Smooth muscle cell of the umbilical artery (primary cell): ENCODE data around the gene OR14K1. TPM values are rescaled to one million over a fixed set of nuclear protein-coding genes. Genes with fewer than 3 reads are reported as not detected.

Experiments used
- total RNA-seq: library from RNA; depleted of rRNA; stranded (reverse); fragments of >200 nt; gene quantifications from 2 replicates; pipeline ENCODE4 v1.2.3, GENCODE V29; 2014

OR14K1 gene, protein sequence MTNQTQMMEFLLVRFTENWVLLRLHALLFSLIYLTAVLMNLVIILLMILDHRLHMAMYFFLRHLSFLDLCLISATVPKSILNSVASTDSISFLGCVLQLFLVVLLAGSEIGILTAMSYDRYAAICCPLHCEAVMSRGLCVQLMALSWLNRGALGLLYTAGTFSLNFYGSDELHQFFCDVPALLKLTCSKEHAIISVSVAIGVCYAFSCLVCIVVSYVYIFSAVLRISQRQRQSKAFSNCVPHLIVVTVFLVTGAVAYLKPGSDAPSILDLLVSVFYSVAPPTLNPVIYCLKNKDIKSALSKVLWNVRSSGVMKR
- not detected in 2 replicates for total RNA-seq

GRCh38 chr1:247738315-247738714 lies at the start of gene OR14K1:
OR14K1 (plus strand) TSS chr1:247738615; CDS start chr1:247738615, 0 bp downstream.

GRCh38 chr1:247716546-247716945 lies 21.9 kb upstream of the OR14K1 start, which contains the start of gene OR6F1:
OR6F1 (minus strand) TSS chr1:247716646; CDS start chr1:247712755, 3,891 bp downstream.

DNA sequence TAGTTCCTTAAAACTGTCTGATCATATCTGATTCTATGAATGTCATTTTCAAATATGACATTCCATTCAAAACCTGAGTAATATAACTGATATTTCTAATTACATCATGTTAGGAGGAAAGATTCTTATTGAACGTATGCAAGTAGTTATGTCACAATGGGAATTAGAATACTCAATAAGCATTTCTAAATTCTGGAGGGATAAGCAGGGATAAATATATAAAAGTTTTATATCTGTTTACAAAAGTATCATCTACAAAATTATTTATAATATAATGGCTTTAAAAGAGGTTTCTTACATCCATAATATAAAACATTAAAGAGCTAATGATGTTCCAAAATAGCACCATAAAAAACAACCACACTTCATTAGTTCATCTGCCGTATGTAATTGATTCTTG lies 9.6 kb downstream of the OR14K1 start, which contains the start of gene OR14A2:
Gene OR14A2 (minus strand): TSS at position 101 of the 400 bp plus-strand sequence.

GRCh38 chr1:247760456-247760855 lies 22.0 kb downstream of the OR14K1 start, which contains the start of gene OR1C1:
OR1C1 (minus strand) TSS chr1:247760556; CDS start chr1:247758406, 2,150 bp downstream.

Other genes starting within 250 kb of the OR14K1 start
- gene OR2C3, start 202.2 kb upstream of the OR14K1 start, total RNA-seq, result under 0.01 TPM in 1 of 2 replicates, not detected in the other
- gene GCSAML, start 189.5 kb upstream of the OR14K1 start, total RNA-seq, result not detected in 2 replicates
- not detected in 2 replicates for gene OR2G2, start 150.3 kb upstream of the OR14K1 start, total RNA-seq
- not detected in 2 replicates for gene OR2G3, start 133.0 kb upstream of the OR14K1 start, total RNA-seq
- gene OR13G1, start 58.9 kb upstream of the OR14K1 start, total RNA-seq, result not detected in 2 replicates
- not detected in 2 replicates for gene OR6F1, start 22.0 kb upstream of the OR14K1 start, total RNA-seq
- gene OR14A2, start 9.5 kb downstream of the OR14K1 start, total RNA-seq, result not detected in 2 replicates
- gene OR1C1, start 21.9 kb downstream of the OR14K1 start, total RNA-seq, result not detected in 2 replicates
- gene OR14A16, start 85.5 kb downstream of the OR14K1 start, total RNA-seq, result not detected in 2 replicates
- gene OR11L1, start 103.3 kb downstream of the OR14K1 start, total RNA-seq, result not detected in 2 replicates
- gene TRIM58, start 118.6 kb downstream of the OR14K1 start, total RNA-seq, result 0.05 TPM in 1 of 2 replicates, not detected in the other
- gene OR2W3, start 157.0 kb downstream of the OR14K1 start, total RNA-seq, result not detected in 2 replicates
- gene OR2T8, start 181.6 kb downstream of the OR14K1 start, total RNA-seq, result not detected in 2 replicates
- gene OR2AJ1, start 186.3 kb downstream of the OR14K1 start, total RNA-seq, result not detected in 2 replicates
- gene OR2L8, start 210.2 kb downstream of the OR14K1 start, total RNA-seq, result not detected in 2 replicates
- gene OR2AK2, start 226.6 kb downstream of the OR14K1 start, total RNA-seq, result not detected in 2 replicates